Measurements from ENCODE around the gene CNRIP1. TPM values are rescaled to one million over a fixed set of nuclear protein-coding genes. Genes with fewer than 3 reads are reported as not detected.

CNRIP1 gene
- total RNA-seq, 1 donor from 2014 or later = not detected

GRCh38 chr2:68328901-68329300 is 9.2 kb upstream of the CNRIP1 start:
- Mint-ChIP-seq H3K9me3 (ENCODE audit: low read depth) (no peaks in the 10 kb centered on the region), H3K27me3 (peaks cover 42% of the 10 kb centered on the region), H3K36me3 (ENCODE audit: insufficient read depth) (no peaks in the 10 kb centered on the region), H3K4me1 (ENCODE audit: low read depth) (no peaks in the 10 kb centered on the region), H3K4me3 (ENCODE audit: low read depth) (no peak overlapping the region), H3K27ac (no peak overlapping the region)
- no peak for TF ChIP-seq CTCF (IDR thresholded peaks at IDR 0.05; ENCODE audit: unreplicated experiment)
- no peak for DNase-seq (ENCODE audit: low spot score, unreplicated experiment)

GRCh38 chr2:68325056-68325455 is 5.3 kb upstream of the CNRIP1 start:
- Mint-ChIP-seq H3K36me3 (ENCODE audit: insufficient read depth) (no peaks in the 10 kb centered on the region), H3K9me3 (ENCODE audit: low read depth) (no peaks in the 10 kb centered on the region), H3K27me3 (peaks cover 70% of the 10 kb centered on the region), H3K4me1 (ENCODE audit: low read depth) (no peaks in the 10 kb centered on the region), H3K4me3 (ENCODE audit: low read depth) (no peak overlapping the region), H3K27ac (no peak overlapping the region)
- DNase-seq (ENCODE audit: low spot score, unreplicated experiment) = no peak
- TF ChIP-seq CTCF (IDR thresholded peaks at IDR 0.05; ENCODE audit: unreplicated experiment) = no peak

DNA sequence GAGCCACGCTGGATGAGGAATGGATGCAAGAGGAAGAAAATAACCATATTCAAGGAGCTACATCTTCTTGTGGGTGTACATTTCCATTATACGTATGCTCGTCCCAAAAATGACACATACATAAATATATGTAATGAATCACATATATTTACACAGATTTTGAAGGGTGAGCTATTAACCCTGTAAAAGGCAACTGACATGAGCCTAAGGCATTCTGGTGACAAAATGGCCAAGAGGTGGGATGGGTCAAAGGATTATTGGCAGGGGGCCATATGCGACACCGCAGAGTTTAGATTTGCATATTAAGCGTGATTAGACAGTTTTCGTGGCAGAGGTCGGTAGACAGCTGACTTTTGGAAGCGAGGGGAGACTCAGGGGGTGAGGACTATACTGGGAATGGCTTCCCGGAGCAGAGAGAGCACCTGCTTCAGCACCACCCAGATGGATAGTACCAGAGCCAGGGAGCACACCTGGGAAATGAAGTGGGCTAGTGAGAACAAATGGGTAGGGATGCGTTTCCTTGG is 431 bp upstream of the CNRIP1 start:
- peak overlapping the region; percentile 59 for H3K4me3 Mint-ChIP-seq (ENCODE audit: low read depth)
- no peaks in the 10 kb centered on the region for H3K9me3 Mint-ChIP-seq (ENCODE audit: low read depth)

GRCh38 chr2:68318914-68319397 is 793 bp downstream of the CNRIP1 start:
- Mint-ChIP-seq H3K27ac (no peak overlapping the region), H3K27me3 (peaks cover 79% of the 10 kb centered on the region), H3K36me3 (ENCODE audit: insufficient read depth) (no peaks in the 10 kb centered on the region)

More for the DNA sequence above, 431 bp upstream of the CNRIP1 start:
- peak; percentile 27 for DNase-seq (ENCODE audit: low spot score, unreplicated experiment)
- Mint-ChIP-seq H3K27ac (no peak overlapping the region), H3K4me1 (ENCODE audit: low read depth) (peaks cover 4% of the 10 kb centered on the region), H3K27me3 (peaks cover 84% of the 10 kb centered on the region), H3K36me3 (ENCODE audit: insufficient read depth) (no peaks in the 10 kb centered on the region)
- TF ChIP-seq CTCF (IDR thresholded peaks at IDR 0.05; ENCODE audit: unreplicated experiment) = no peak

More at GRCh38 chr2:68318914-68319397, 793 bp downstream of the CNRIP1 start:
- no peak for DNase-seq (ENCODE audit: low spot score, unreplicated experiment)
- TF ChIP-seq CTCF (IDR thresholded peaks at IDR 0.05; ENCODE audit: unreplicated experiment) = no peak
- Mint-ChIP-seq H3K4me1 (ENCODE audit: low read depth) (peaks cover 4% of the 10 kb centered on the region), H3K4me3 (ENCODE audit: low read depth) (peak overlapping the region; percentile 59), H3K9me3 (ENCODE audit: low read depth) (no peaks in the 10 kb centered on the region)

All from progenitor cell of endocrine pancreas (in vitro differentiated cells).